H9 (cell line): ENCODE results near the gene JMJD1C. TPM values are rescaled to one million over a fixed set of nuclear protein-coding genes. Genes with fewer than 3 reads are reported as not detected.

Source experiments
- DNase-seq: peaks from one replicate; pipeline ENCODE4 v3.0.0-alpha.2; 2017
- H2AFZ ChIP-seq: one replicate; pipeline ENCODE4 v1.6.1; 2013; ENCODE audit warnings: mild to moderate bottlenecking, low read length, control low read depth, moderate library complexity
- H2AK5ac ChIP-seq: 2 replicates; pipeline ENCODE4 v1.6.1; 2013; ENCODE audit warnings: low read length, control low read depth, mixed read lengths; ENCODE audit not compliant: insufficient read length
- H2BK120ac ChIP-seq: one replicate; pipeline ENCODE4 v1.6.1; 2013; ENCODE audit warnings: low read depth, mild to moderate bottlenecking, low read length, control low read depth, inconsistent platforms; ENCODE audit not compliant: poor library complexity, severe bottlenecking
- H2BK12ac ChIP-seq: 2 replicates; pipeline ENCODE4 v1.6.1; 2013; ENCODE audit warnings: low read length, control low read depth, mixed read lengths, low read depth; ENCODE audit not compliant: insufficient read length
- H2BK15ac ChIP-seq: 2 replicates; pipeline ENCODE4 v1.6.1; 2013; ENCODE audit warnings: low read depth, low read length, control low read depth
- H2BK20ac ChIP-seq: one replicate; pipeline ENCODE4 v1.6.1; 2013; ENCODE audit warnings: low read depth, mild to moderate bottlenecking, low read length, control low read depth, inconsistent platforms; ENCODE audit not compliant: poor library complexity, severe bottlenecking
- H2BK5ac ChIP-seq: 2 replicates; pipeline ENCODE4 v1.6.1; 2013; ENCODE audit warnings: low read length, control low read depth, mixed read lengths; ENCODE audit not compliant: insufficient read length
- H3K14ac ChIP-seq: 2 replicates; pipeline ENCODE4 v1.6.1; 2013; ENCODE audit warnings: low read length, control low read depth; ENCODE audit not compliant: insufficient read depth
- H3K18ac ChIP-seq: 2 replicates; pipeline ENCODE4 v1.6.1; 2013; ENCODE audit warnings: low read depth, mild to moderate bottlenecking, mixed read lengths, low read length, control low read depth; ENCODE audit not compliant: insufficient read length
- H3K23ac ChIP-seq: 2 replicates; pipeline ENCODE4 v1.6.1; 2013; ENCODE audit warnings: low read length, control low read depth, mixed read lengths, low read depth; ENCODE audit not compliant: insufficient read length
- H3K23me2 ChIP-seq: 2 replicates; pipeline ENCODE4 v1.6.1; 2013; ENCODE audit warnings: low read depth, mild to moderate bottlenecking, mixed read lengths, low read length, control low read depth; ENCODE audit not compliant: insufficient read length, poor library complexity, severe bottlenecking
- H3K27ac ChIP-seq: 2 replicates; pipeline ENCODE4 v1.5.1; 2013; ENCODE audit warnings: low read length, control low read depth, mixed read lengths, low read depth; ENCODE audit not compliant: insufficient read length
- H3K27me3 ChIP-seq: 2 replicates; pipeline ENCODE4 v1.6.1; 2013; ENCODE audit warnings: low read length, control low read depth, inconsistent platforms; ENCODE audit not compliant: insufficient read depth
- H3K4ac ChIP-seq: 2 replicates; pipeline ENCODE4 v1.6.1; 2013; ENCODE audit warnings: low read depth, mild to moderate bottlenecking, control low read depth, inconsistent platforms, low read length, moderate library complexity
- H3K4me1 ChIP-seq: 2 replicates; pipeline ENCODE4 v1.6.1; 2013; ENCODE audit warnings: low read length, control low read depth, inconsistent platforms; ENCODE audit not compliant: insufficient read depth
- H3K4me2 ChIP-seq: 2 replicates; pipeline ENCODE4 v1.6.1; 2013; ENCODE audit warnings: low read length, control low read depth, mixed read lengths; ENCODE audit not compliant: insufficient read length, insufficient read depth
- H3K56ac ChIP-seq: 2 replicates; pipeline ENCODE4 v1.6.1; 2013; ENCODE audit warnings: low read depth, mild to moderate bottlenecking, mixed read lengths, low read length, control low read depth; ENCODE audit not compliant: insufficient read length
- H3K79me1 ChIP-seq: 2 replicates; pipeline ENCODE4 v1.6.1; 2013; ENCODE audit warnings: low read depth, mild to moderate bottlenecking, moderate library complexity, low read length, control low read depth, inconsistent platforms; ENCODE audit not compliant: insufficient read depth, poor library complexity, severe bottlenecking
- H3K79me2 ChIP-seq: 2 replicates; pipeline ENCODE4 v1.6.1; 2013; ENCODE audit warnings: low read length, control low read depth, inconsistent platforms; ENCODE audit not compliant: insufficient read depth
- H3K9ac ChIP-seq: 2 replicates; pipeline ENCODE4 v1.6.1; 2013; ENCODE audit warnings: low read length, control low read depth, mixed read lengths; ENCODE audit not compliant: insufficient read length; ENCODE audit errors: extremely low read depth
- H3K9me3 ChIP-seq: one replicate; pipeline ENCODE4 v1.6.1; 2013; ENCODE audit warnings: low read depth, low read length, inconsistent platforms; ENCODE audit not compliant: control insufficient read depth
- H3T11ph ChIP-seq: one replicate; pipeline ENCODE4 v1.6.1; 2013; ENCODE audit warnings: mild to moderate bottlenecking, low read length, control low read depth, inconsistent platforms
- H4K20me1 ChIP-seq: one replicate; pipeline ENCODE4 v1.6.1; 2013; ENCODE audit not compliant: control insufficient read depth, insufficient read length, insufficient read depth
- H4K5ac ChIP-seq: 2 replicates; pipeline ENCODE4 v1.6.1; 2013; ENCODE audit warnings: low read depth, mild to moderate bottlenecking, mixed read lengths, low read length, control low read depth; ENCODE audit not compliant: insufficient read length
- H4K8ac ChIP-seq: replicated peaks from 2 replicates; pipeline ENCODE4 v1.6.1; 2013; ENCODE audit warnings: low read length, control low read depth, mixed read lengths, low read depth; ENCODE audit not compliant: insufficient read length
- H4K91ac ChIP-seq: 2 replicates; pipeline ENCODE4 v1.6.1; 2013; ENCODE audit warnings: low read depth, mild to moderate bottlenecking, moderate library complexity, mixed read lengths, low read length, control low read depth; ENCODE audit not compliant: insufficient read length
- H3K27ac Mint-ChIP-seq, 3 experiments: 2 replicates in 2 of 3; 3 replicates in 1 of 3; pipeline ENCODE4 v1.8.0; 2020 to 2021; ENCODE audit warnings: mixed read lengths in 3 of 3, mild to moderate bottlenecking in 1 of 3, moderate library complexity in 1 of 3
- H3K27me3 Mint-ChIP-seq: 2 replicates; pipeline ENCODE4 v1.8.0; 2021; ENCODE audit warnings: low read depth, mild to moderate bottlenecking, moderate library complexity, mixed read lengths
- H3K36me3 Mint-ChIP-seq, 3 experiments: 2 replicates in 2 of 3; 3 replicates in 1 of 3; pipeline ENCODE4 v1.8.0; 2020 to 2021; ENCODE audit warnings: low read depth in 3 of 3, mixed read lengths in 3 of 3; ENCODE audit not compliant: insufficient read depth in 1 of 3
- H3K4me1 Mint-ChIP-seq, 2 experiments: 2 replicates each; pipeline ENCODE4 v1.8.0; 2020; ENCODE audit warnings: mixed read lengths in 2 of 2
- H3K4me3 Mint-ChIP-seq, 2 experiments: 2 replicates in 1 of 2; 3 replicates in 1 of 2; pipeline ENCODE4 v1.8.0; 2020 to 2021; ENCODE audit warnings: mild to moderate bottlenecking in 2 of 2, mixed read lengths in 2 of 2, moderate library complexity in 1 of 2
- H3K9me3 Mint-ChIP-seq, 2 experiments: 2 replicates in 1 of 2; 3 replicates in 1 of 2; pipeline ENCODE4 v1.8.0; 2020; ENCODE audit warnings: mild to moderate bottlenecking in 2 of 2, mixed read lengths in 2 of 2, moderate library complexity in 1 of 2
- WGBS: extraction: QIAGEN DNeasy Blood & Tissue Kit; methylation state at CpG from one replicate; pipeline ENCODE4 v1.1.7; 2013; ENCODE audit warnings: missing lambda C conversion rate, low lambda C conversion rate, mixed read lengths; ENCODE audit not compliant: insufficient read length; ENCODE audit errors: extremely low coverage; 5-methylcytosine and 5-hydroxymethylcytosine counted together
- total RNA-seq: library from RNA; stranded (reverse); gene quantifications from 2 replicates; pipeline ENCODE4 v1.2.1, GENCODE V29; 2021
- TF ChIP-seq, protein P1 (sequence below): fragments of 200-600 bp; sonication (generic); conservative IDR thresholded peaks from 3 replicates; pipeline ENCODE4 v1.8.0; 2021; ENCODE audit warnings: antibody characterized with exemption, mild to moderate bottlenecking

JMJD1C gene
- total RNA-seq, 1 experiment from 2014 or later = 200 TPM

DNA sequence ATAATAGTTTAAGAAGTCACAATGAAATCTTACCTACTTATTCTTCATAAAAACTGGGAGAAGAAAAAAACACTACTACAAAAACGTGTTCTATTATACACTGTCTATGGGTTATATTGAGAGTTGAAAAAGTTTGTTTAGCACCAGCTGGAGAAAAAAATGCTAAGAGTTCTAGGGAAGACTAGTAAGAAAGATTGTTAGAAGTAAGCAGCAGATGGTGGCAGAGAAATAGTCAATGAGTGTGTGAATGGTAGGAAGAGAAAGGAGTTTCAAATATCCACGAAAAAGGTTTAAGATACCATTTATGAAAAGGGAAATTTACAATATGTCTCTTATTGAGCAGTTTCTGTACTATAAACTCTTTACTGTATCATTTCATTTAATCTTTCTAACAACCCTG, 208.0 kb downstream of the JMJD1C start:
- no CpG with 5 or more reads among the region's 2 CpGs for WGBS
- TF ChIP-seq, protein P1, sequence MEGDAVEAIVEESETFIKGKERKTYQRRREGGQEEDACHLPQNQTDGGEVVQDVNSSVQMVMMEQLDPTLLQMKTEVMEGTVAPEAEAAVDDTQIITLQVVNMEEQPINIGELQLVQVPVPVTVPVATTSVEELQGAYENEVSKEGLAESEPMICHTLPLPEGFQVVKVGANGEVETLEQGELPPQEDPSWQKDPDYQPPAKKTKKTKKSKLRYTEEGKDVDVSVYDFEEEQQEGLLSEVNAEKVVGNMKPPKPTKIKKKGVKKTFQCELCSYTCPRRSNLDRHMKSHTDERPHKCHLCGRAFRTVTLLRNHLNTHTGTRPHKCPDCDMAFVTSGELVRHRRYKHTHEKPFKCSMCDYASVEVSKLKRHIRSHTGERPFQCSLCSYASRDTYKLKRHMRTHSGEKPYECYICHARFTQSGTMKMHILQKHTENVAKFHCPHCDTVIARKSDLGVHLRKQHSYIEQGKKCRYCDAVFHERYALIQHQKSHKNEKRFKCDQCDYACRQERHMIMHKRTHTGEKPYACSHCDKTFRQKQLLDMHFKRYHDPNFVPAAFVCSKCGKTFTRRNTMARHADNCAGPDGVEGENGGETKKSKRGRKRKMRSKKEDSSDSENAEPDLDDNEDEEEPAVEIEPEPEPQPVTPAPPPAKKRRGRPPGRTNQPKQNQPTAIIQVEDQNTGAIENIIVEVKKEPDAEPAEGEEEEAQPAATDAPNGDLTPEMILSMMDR = no peak
- Mint-ChIP-seq H3K4me3 (peak overlapping the region in 1 of 2 experiments; percentile 19; a peak in 1 of 5 replicates), H3K36me3 (peaks cover 41 to 65% (median 47%) of the 10 kb centered on the region in 3 experiments), H3K27ac (peak overlapping the region in 1 of 3 experiments; percentile 8; a peak in 1 of 7 replicates), H3K4me1 (peaks cover 65 to 68% of the 10 kb centered on the region in 2 experiments), H3K9me3 (no peaks in the 10 kb centered on the region), H3K27me3 (no peaks in the 10 kb centered on the region)
- Histone ChIP-seq H3K14ac (no peak overlapping the region), H3K9me3 (no peaks in the 10 kb centered on the region), H3K27me3 (no peaks in the 10 kb centered on the region), H2BK120ac (no peak overlapping the region), H4K5ac (no peak overlapping the region), H2BK5ac (no peak overlapping the region), H4K20me1 (no peaks in the 10 kb centered on the region), H4K91ac (no peak overlapping the region), H3K79me2 (peaks cover 85% of the 10 kb centered on the region), H3K79me1 (no peaks in the 10 kb centered on the region), H3K4ac (no peak overlapping the region), H3K4me2 (no peak overlapping the region), H3K27ac (no peak overlapping the region), H2BK20ac (no peak overlapping the region), H2BK12ac (no peak overlapping the region), H2AFZ (no peak overlapping the region), H3K56ac (no peak overlapping the region), H3K9ac (no peak overlapping the region), H4K8ac (no peak overlapping the region), H2AK5ac (no peak overlapping the region), H3K23me2 (no peaks in the 10 kb centered on the region), H3K23ac (no peak overlapping the region), H3K4me1 (no peaks in the 10 kb centered on the region), H2BK15ac (no peak overlapping the region), H3K18ac (no peak overlapping the region), H3T11ph (no peak overlapping the region)
- no peak for DNase-seq
